Bronchial epithelial cell (primary cell): ENCODE results near the gene ZNF101. TPM values are rescaled to one million over a fixed set of nuclear protein-coding genes. Genes with fewer than 3 reads are reported as not detected.

ENCODE experiments used
- DNase-seq: peaks from one replicate; pipeline ENCODE4 v3.0.0-alpha.2; 2010; ENCODE audit warnings: low read depth
- FAIRE-seq: peaks from 2 replicates; lab custom pipeline; 2011; peaks lifted over from hg19 to GRCh38; lab: Jason Lieb, UNC
- H3K27me3 ChIP-seq: 2 replicates; pipeline ENCODE4 v1.5.1; 2011; ENCODE audit warnings: low read length; ENCODE audit not compliant: control insufficient read depth, insufficient read depth
- H3K36me3 ChIP-seq: 2 replicates; pipeline ENCODE4 v1.5.1; 2011; ENCODE audit warnings: low read length; ENCODE audit not compliant: control insufficient read depth, insufficient read depth
- H3K4me3 ChIP-seq: 2 replicates; pipeline ENCODE4 v1.5.1; 2011; ENCODE audit warnings: mild to moderate bottlenecking, low read depth, low read length, control low read depth
- CTCF ChIP-seq: IDR thresholded peaks from 2 replicates; pipeline ENCODE4 v1.5.1; 2011; ENCODE audit warnings: mild to moderate bottlenecking, moderate library complexity, low read length, control low read depth, inconsistent platforms; ENCODE audit not compliant: insufficient read depth, severe bottlenecking
- total RNA-seq: library from RNA; depleted of rRNA; stranded (reverse); fragments of >200 nt; gene quantifications from 2 replicates; pipeline ENCODE4 v1.2.1, GENCODE V29; 2014

Gene ZNF101
- total RNA-seq, result 8.7 and 14.6 TPM in 2 replicates

GRCh38 chr19:19668230-19669012, at the start of gene ZNF101:
Gene ZNF101, plus strand, starts transcription at chr19:19668839. Its CDS starts 125 bp downstream, at chr19:19668964.
- Histone ChIP-seq H3K27me3 (no peaks in the 10 kb centered on the region), H3K4me3 (peak within 1 kb of the TSS; percentile 92), H3K36me3 (no peaks in the 10 kb centered on the region)
- no peak for TF ChIP-seq CTCF
- FAIRE-seq, result no peak
- DNase-seq, result peak; percentile 83

GRCh38 chr19:19619181-19619848, 49.3 kb upstream of the ZNF101 start:
- TF ChIP-seq CTCF, result no peak
- no peak for DNase-seq
- FAIRE-seq, result no peak
- Histone ChIP-seq H3K36me3 (peaks cover 1% of the 10 kb centered on the region), H3K4me3 (no peak overlapping the region), H3K27me3 (no peaks in the 10 kb centered on the region)

- no peaks in the 10 kb centered on the region for H3K27me3 ChIP-seq
Observed at GRCh38 chr19:19619849-19620210, 48.8 kb upstream of the ZNF101 start.

GRCh38 chr19:19623383-19623782, 45.3 kb upstream of the ZNF101 start:
- peaks cover 1% of the 10 kb centered on the region for H3K36me3 ChIP-seq
- no peak for FAIRE-seq
- no peaks in the 10 kb centered on the region for H3K27me3 ChIP-seq
- H3K4me3 ChIP-seq, result no peak overlapping the region
- DNase-seq, result no peak
- no peak for TF ChIP-seq CTCF

More at GRCh38 chr19:19619849-19620210, 48.8 kb upstream of the ZNF101 start:
- no peak for FAIRE-seq
- TF ChIP-seq CTCF, result no peak
- H3K4me3 ChIP-seq, result no peak overlapping the region
- peaks cover 1% of the 10 kb centered on the region for H3K36me3 ChIP-seq
- no peak for DNase-seq

GRCh38 chr19:19624032-19624570, 44.5 kb upstream of the ZNF101 start:
- H3K36me3 ChIP-seq, result peaks cover 1% of the 10 kb centered on the region
- no peak overlapping the region for H3K4me3 ChIP-seq
- no peaks in the 10 kb centered on the region for H3K27me3 ChIP-seq
- no peak for DNase-seq
- no peak for FAIRE-seq
- TF ChIP-seq CTCF, result no peak
